Mesodermal cell (in vitro differentiated cells): ENCODE data around the gene GAPVD1.
A peak's percentile ranks its signal among the peaks of the same experiment; 100 is the strongest.

Experiments used
- H3K27ac ChIP-seq: 2 replicates; pipeline ENCODE4 v1.7.0; 2013; ENCODE audit warnings: mild to moderate bottlenecking, low read depth, low read length, moderate library complexity; ENCODE audit not compliant: severe bottlenecking
- H3K36me3 ChIP-seq: 2 replicates; pipeline ENCODE4 v1.7.1; 2013; ENCODE audit warnings: mild to moderate bottlenecking, low read length, moderate library complexity; ENCODE audit not compliant: control insufficient read depth, insufficient read depth
- H3K4me1 ChIP-seq: one replicate; pipeline ENCODE4 v1.7.1; 2013; ENCODE audit warnings: mild to moderate bottlenecking, low read length; ENCODE audit not compliant: insufficient read depth, control insufficient read depth, poor library complexity, severe bottlenecking
- H3K4me3 ChIP-seq: 2 replicates; pipeline ENCODE4 v1.7.0; 2013; ENCODE audit warnings: low read length, control low read depth, mild to moderate bottlenecking; ENCODE audit not compliant: insufficient read depth, poor library complexity, severe bottlenecking; ENCODE audit errors: extremely low read depth
- H3K9me3 ChIP-seq: 2 replicates; pipeline ENCODE4 v1.7.1; 2013; ENCODE audit warnings: mild to moderate bottlenecking, low read length, moderate library complexity; ENCODE audit not compliant: control insufficient read depth
- WGBS, 2 experiments: methylation state at CpG; one replicate each; pipeline ENCODE4 v1.1.5; 2013; ENCODE audit warnings: missing lambda C conversion rate in 2 of 2; ENCODE audit not compliant: insufficient coverage in 2 of 2; 5-methylcytosine and 5-hydroxymethylcytosine counted together

The GAPVD1 gene

DNA sequence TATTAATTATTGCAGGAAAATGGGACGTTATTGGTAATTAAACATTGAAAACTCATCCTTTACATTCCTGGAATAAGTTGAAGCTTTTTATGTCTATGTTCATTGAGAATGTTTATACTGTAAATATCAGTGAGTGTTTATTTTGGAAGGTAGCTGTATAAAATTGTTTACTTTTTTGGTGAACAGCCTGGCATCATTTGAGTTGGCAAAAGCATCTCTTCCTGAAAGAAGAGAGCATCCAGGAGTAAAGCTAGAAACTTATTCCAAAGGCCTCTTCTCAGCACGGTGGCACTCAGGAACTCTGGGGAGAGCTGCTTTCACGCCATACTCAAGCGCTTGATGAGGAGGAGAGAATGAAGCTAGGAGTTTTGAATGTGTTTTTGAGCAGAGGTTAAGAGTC lies 79.9 kb downstream of the GAPVD1 start:
- Histone ChIP-seq H3K36me3 (peaks cover 59% of the 10 kb centered on the region), H3K4me3 (no peak overlapping the region), H3K9me3 (no peaks in the 10 kb centered on the region), H3K4me1 (no peaks in the 10 kb centered on the region), H3K27ac (no peak overlapping the region)
- 91 to 96% methylated on average over 3 of the region's 4 CpGs for WGBS, 2 experiments

- Histone ChIP-seq H3K9me3 (no peaks in the 10 kb centered on the region), H3K27ac (no peak overlapping the region), H3K4me3 (no peak overlapping the region), H3K4me1 (no peaks in the 10 kb centered on the region), H3K36me3 (peaks cover 65% of the 10 kb centered on the region)
- WGBS, 2 experiments: no CpG with 5 or more reads among the region's 3 CpGs
Observed at GRCh38 chr9:125343518-125344275, 82.1 kb downstream of the GAPVD1 start.

- Histone ChIP-seq H3K27ac (no peak overlapping the region), H3K9me3 (peaks cover under 1% of the 10 kb centered on the region), H3K36me3 (peaks cover 69% of the 10 kb centered on the region), H3K4me1 (no peaks in the 10 kb centered on the region), H3K4me3 (no peak overlapping the region)
- WGBS, 2 experiments: 89 to 100% methylated on average over 2 of the region's 3 CpGs
Observed at GRCh38 chr9:125346080-125346732, 84.6 kb downstream of the GAPVD1 start.

DNA sequence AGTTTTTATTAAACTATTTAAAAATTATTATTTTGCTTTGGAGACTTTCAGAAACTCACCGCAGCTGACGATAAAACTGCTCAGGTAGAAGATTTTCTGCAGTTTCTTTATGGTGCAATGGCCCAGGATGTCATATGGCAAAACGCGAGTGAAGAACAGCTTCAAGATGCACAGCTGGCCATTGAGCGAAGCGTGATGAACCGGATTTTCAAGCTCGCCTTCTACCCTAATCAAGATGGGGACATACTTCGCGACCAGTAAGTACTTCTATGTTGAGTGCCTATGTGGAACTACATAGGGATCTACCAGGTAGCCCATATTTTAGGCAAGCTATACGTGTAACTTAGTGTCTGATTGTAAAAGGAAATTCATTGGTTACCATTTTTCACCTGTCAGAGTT lies 94.0 kb downstream of the GAPVD1 start:
- 99 to 100% methylated on average over 8 to 11 of the region's 11 CpGs for WGBS, 2 experiments
- Histone ChIP-seq H3K9me3 (peaks cover 4% of the 10 kb centered on the region), H3K36me3 (peaks cover 94% of the 10 kb centered on the region), H3K27ac (no peak overlapping the region), H3K4me1 (no peaks in the 10 kb centered on the region), H3K4me3 (no peak overlapping the region)

GRCh38 chr9:125356032-125356431 lies 94.4 kb downstream of the GAPVD1 start:
- H3K4me3 ChIP-seq: no peak overlapping the region
- H3K9me3 ChIP-seq: peaks cover 4% of the 10 kb centered on the region
- H3K36me3 ChIP-seq: peaks cover 94% of the 10 kb centered on the region
- no peak overlapping the region for H3K27ac ChIP-seq
- WGBS, 2 experiments: 91 to 100% methylated on average over 3 of the region's 3 CpGs
- no peaks in the 10 kb centered on the region for H3K4me1 ChIP-seq

GRCh38 chr9:125359011-125359410 lies 97.4 kb downstream of the GAPVD1 start:
- Histone ChIP-seq H3K36me3 (peaks cover 81% of the 10 kb centered on the region), H3K4me3 (no peak overlapping the region), H3K27ac (no peak overlapping the region), H3K4me1 (no peaks in the 10 kb centered on the region), H3K9me3 (no peaks in the 10 kb centered on the region)
- 100% methylated on average over 1 of the region's 1 CpG; no CpG with 5 or more reads in 1 of the 2 experiments for WGBS, 2 experiments

- H3K4me3 ChIP-seq: no peak overlapping the region
- H3K36me3 ChIP-seq: peaks cover 76% of the 10 kb centered on the region
- H3K27ac ChIP-seq: no peak overlapping the region
- 100% methylated on average over 1 of the region's 2 CpGs; no CpG with 5 or more reads in 1 of the 2 experiments for WGBS, 2 experiments
- no peaks in the 10 kb centered on the region for H3K4me1 ChIP-seq
- H3K9me3 ChIP-seq: no peaks in the 10 kb centered on the region
Observed at GRCh38 chr9:125360601-125361000, 99.0 kb downstream of the GAPVD1 start.

- peak overlapping the region; percentile 36 for H3K27ac ChIP-seq
- WGBS, 2 experiments: 80 to 90% methylated on average over 1 to 2 of the region's 5 CpGs
- H3K4me3 ChIP-seq: no peak overlapping the region
- H3K4me1 ChIP-seq: no peaks in the 10 kb centered on the region
- H3K36me3 ChIP-seq: peaks cover 76% of the 10 kb centered on the region
- no peaks in the 10 kb centered on the region for H3K9me3 ChIP-seq
Observed at GRCh38 chr9:125361837-125362531, 100.4 kb downstream of the GAPVD1 start.

DNA sequence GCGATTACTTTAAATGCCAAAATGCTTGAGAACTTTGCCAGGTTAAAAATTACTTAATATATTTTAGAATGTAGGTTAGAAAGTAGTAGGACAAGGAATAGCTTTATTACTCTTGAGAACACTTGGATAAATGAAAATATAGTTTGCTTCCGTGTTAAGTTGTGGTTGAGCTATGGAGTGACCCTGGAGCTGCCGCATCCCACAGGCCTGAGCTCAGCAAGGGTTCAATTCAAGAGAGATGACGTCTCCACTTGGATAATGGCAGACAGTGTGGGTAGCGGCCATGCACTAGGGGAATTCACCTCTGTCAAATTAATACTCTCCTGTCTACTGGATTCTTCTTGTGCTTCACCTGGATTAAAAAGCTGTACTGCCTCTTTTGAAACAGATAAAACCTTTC lies 105.0 kb downstream of the GAPVD1 start:
- peaks cover 48% of the 10 kb centered on the region for H3K36me3 ChIP-seq
- H3K9me3 ChIP-seq: no peaks in the 10 kb centered on the region
- no peaks in the 10 kb centered on the region for H3K4me1 ChIP-seq
- WGBS, 2 experiments: 93 to 95% methylated on average over 5 of the region's 5 CpGs
- H3K27ac ChIP-seq: no peak overlapping the region
- H3K4me3 ChIP-seq: no peak overlapping the region

- WGBS, 2 experiments: 85 to 94% methylated on average over 4 of the region's 8 CpGs
- Histone ChIP-seq H3K9me3 (no peaks in the 10 kb centered on the region), H3K27ac (no peak overlapping the region), H3K36me3 (peaks cover 23% of the 10 kb centered on the region), H3K4me1 (no peaks in the 10 kb centered on the region), H3K4me3 (no peak overlapping the region)
Observed at GRCh38 chr9:125370786-125371185, 109.2 kb downstream of the GAPVD1 start.
